GM18873 (cell line): ENCODE data around the gene CRYBA4.
A peak's percentile ranks its signal among the peaks of the same experiment; 100 is the strongest.

ENCODE experiments used
- ATAC-seq: cut with Tn5 transposase; IDR thresholded peaks from one replicate; pipeline ENCODE4 v1.9.1; 2021; ENCODE audit warnings: mild to moderate bottlenecking, moderate library complexity, moderate number of reproducible peaks; ENCODE audit not compliant: unreplicated experiment, low FRiP score

CRYBA4 gene

DNA sequence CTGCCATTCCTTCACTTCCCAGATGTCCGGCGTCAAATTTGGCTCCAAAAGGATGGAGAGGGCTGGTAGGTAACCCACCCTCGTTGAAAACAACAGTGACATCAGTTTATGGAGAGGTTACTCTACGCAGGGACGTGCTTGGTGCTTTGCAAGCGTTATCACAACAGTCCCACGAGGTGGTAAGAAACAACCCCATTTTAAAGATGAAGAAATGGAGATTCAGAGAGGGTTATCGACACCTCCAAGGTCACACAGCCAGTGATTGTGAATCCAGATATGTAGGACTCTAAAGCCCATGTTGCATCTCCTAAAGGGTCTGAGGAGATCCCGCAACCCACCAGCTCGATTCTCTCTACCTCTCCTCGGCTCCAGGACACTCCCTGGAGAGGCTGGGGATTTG, 36.4 kb downstream of the CRYBA4 start:
- ATAC-seq = no peak

GRCh38 chr22:26658671-26659478, 37.1 kb downstream of the CRYBA4 start:
- ATAC-seq = peak; percentile 42

- ATAC-seq = no peak
Measured at GRCh38 chr22:26660356-26660755, 38.6 kb downstream of the CRYBA4 start.

- no peak for ATAC-seq
Measured at GRCh38 chr22:26660961-26661578, 39.3 kb downstream of the CRYBA4 start.

DNA sequence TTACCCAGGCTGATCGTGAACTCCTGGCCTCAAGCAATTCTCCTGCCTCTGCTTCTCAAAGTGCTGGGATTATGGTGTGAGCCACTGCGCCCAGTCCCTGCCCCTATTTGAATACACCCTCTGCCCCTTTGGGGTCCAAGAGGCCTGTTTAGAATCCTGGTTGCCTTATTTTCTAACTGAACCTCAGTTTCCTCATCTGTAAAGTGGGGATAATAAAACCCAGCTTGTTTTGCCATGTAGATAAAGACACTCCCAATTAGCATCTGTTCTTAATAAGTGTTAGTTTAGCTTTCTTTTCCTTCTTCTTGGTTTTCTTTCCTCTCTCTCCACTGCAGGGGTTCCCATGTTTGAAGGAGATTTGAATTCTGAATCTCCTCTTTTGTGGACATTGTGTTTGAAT, 40.4 kb downstream of the CRYBA4 start:
- ATAC-seq = no peak

DNA sequence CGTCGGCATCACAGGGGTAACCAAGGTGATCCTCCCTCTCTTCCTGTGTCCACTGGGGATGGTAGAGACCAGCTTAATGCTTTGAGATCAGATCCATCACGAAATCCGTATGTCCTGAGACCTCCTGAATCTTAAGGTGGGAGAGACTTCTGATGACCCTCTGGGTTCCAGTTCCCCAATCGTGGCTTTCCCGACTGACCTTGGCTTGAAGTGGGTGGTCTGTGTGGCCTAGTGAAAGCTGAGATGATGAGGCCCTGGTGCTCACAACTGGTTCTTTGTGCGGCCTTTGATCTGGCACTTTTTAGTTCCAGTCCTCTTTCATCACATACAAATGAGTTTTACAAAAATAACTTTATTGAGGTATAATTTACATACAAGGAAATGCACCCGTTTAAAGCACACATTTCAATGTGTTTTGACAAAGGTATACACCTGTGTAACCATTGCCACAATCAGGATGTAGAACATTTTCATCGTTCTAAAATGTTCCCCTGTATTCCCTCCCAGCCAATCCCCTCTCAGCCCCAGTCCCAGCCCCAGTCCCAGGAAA, 41.7 kb downstream of the CRYBA4 start:
- no peak for ATAC-seq

DNA sequence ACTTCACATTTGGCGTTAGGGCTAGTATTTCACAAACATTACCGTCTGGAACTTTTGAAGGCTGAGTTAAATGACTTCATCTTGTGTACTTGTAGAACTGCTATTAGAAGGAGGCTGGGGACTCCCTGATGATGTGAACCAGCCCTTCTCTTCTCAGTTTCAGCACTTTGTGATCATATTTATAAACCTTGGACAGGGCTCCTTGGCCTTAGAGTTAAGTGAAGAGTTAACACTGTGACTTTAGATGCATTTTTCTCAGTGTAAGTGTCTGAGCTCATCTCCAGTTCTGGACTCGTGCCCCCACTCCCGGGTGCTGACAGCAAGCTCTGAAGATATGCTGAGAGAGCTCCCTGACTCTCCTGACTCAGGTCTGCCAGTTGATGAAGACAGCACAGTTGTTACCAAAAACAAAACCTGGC, 44.1 kb downstream of the CRYBA4 start:
- no peak for ATAC-seq

GRCh38 chr22:26667140-26667539, 45.4 kb downstream of the CRYBA4 start:
- no peak for ATAC-seq

- no peak for ATAC-seq
Measured at GRCh38 chr22:26669060-26669481, 47.3 kb downstream of the CRYBA4 start.

- ATAC-seq = no peak
Measured at GRCh38 chr22:26670459-26670858, 48.7 kb downstream of the CRYBA4 start.

- ATAC-seq = no peak
Measured at GRCh38 chr22:26671317-26672059, 49.7 kb downstream of the CRYBA4 start.

GRCh38 chr22:26672060-26672471, 50.3 kb downstream of the CRYBA4 start:
- no peak for ATAC-seq

DNA sequence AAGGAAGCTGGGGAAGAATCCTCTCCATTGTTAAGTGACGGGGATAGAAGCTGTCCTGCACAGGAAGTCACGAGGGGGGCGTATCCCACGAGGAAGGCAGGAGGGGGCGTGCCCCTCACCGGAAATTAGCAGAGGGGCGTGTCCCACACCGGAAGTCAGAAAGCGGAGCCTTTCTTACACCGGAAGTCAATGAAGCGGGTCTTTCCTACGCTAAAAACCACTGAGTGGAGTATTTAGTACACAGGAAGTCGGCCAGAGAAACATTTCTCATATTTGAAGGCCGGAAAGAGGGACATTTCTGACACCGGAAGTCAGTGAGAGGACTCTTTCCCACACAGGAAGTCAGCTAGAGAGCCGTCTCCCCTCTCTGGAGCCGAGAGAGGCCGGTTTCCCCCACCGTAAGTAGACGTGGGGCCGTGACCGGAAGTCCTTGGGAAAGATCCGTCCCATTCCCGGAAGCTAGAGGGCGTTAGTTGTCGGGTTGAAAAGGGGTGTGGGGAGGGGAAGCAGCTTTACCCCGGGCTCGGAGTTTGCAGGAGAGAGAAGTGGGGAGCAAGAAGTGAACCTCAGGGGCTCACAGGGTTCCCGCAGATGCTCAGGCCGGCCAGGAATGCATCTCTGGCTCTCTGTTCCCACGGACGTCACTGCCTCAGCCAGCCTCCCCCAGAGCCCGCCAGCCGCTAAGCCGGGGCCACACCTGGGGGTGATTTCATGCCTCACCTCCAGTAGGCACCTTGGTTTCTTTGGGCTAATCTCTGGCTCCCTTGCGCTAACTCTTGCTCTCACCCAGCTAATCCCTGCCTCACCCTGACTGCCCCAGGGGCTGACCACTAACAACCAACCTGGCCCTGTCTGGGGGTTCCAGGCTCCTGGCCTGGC, 51.1 kb downstream of the CRYBA4 start:
- peak; percentile 57 for ATAC-seq

DNA sequence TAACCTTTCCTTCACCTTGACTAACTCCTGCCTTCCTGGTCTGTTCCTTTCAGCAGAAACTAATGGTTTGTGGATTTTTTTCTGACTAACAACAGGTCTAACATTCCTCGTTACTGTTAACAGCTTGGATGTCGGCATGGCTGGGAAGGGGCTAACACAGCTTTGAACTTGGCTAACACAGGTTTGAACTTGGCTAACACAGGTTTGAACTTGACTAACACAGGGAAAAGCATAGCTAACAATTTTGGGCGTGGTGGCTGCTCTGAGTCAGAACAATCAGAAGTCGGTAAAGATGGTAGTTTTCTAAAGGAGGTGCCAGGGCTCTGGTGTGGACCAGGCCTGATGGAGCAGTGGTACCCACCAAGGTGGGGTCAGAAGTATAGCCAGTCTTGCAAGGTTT, 51.7 kb downstream of the CRYBA4 start:
- no peak for ATAC-seq

- no peak for ATAC-seq
Measured at GRCh38 chr22:26674211-26675190, 52.7 kb downstream of the CRYBA4 start.

DNA sequence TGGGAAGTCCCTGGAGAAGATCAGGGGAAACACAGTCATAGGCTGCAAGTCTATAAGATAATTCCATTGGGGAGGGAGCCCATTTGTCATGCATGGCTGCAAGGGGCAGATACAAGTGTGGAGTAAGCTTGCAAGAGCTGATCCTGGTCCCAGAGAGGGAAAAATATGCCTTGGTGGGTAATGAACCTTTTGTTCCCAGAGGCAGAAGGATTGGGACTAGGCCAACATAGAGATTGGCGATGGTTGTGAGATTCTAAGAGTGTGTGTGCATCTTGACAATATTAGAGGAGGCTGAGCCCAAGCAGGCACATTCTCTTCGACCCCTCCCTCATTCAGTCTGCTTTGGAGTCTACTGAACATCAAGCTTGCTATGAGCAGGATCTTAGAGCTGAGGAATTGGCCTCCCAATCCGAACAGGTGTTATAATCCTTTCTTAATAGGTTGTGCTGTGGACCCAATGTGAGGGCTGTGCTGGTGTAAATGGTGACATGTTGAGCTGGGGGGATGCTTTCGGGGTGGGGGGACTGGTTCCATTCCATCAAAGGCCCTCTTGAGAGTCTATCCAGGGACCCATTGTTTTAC, 54.0 kb downstream of the CRYBA4 start:
- no peak for ATAC-seq

GRCh38 chr22:26677217-26677616, 55.5 kb downstream of the CRYBA4 start:
- no peak for ATAC-seq

- no peak for ATAC-seq
Measured at GRCh38 chr22:26679003-26679629, 57.4 kb downstream of the CRYBA4 start.
